K562 (cell line): ENCODE results near the gene ZNF74. TPM values are rescaled to one million over a fixed set of nuclear protein-coding genes. Genes with fewer than 3 reads are reported as not detected.
A peak's percentile ranks its signal among the peaks of the same experiment; 100 is the strongest.

Experiments used
- ATF4 ChIP-seq: fragments of 450-650 bp; formaldehyde crosslinking; IDR thresholded peaks from 2 replicates; pipeline ENCODE4 v1.4.0; 2022; ENCODE audit warnings: mild to moderate bottlenecking, moderate library complexity
- BRD9 ChIP-seq: fragments of 450-650 bp; IDR thresholded peaks from 2 replicates; pipeline ENCODE4 v1.6.1; 2018; ENCODE audit warnings: low read depth; ENCODE audit not compliant: partially characterized antibody
- CAMTA2 ChIP-seq: fragments of 250-450 bp; sonication (Bioruptor Pico); conservative IDR thresholded peaks from 2 replicates; pipeline ENCODE4 v1.5.1; 2022
- CBFB ChIP-seq: sonication (generic); formaldehyde crosslinking; IDR thresholded peaks from 2 replicates; pipeline ENCODE4 v1.4.0; 2020; ENCODE audit warnings: mild to moderate bottlenecking, missing genetic modification reagents
- ID3 ChIP-seq, 2 experiments: fragments of 250-450 bp in 1 of 2; fragments of 450-650 bp in 1 of 2; sonication (Bioruptor Pico) in 1 of 2; IDR thresholded peaks; 2 replicates each; pipeline versions ENCODE4 v1.6.1 to v1.8.0; 2016 to 2021; ENCODE audit warnings: mild to moderate bottlenecking in 2 of 2, moderate library complexity in 2 of 2, missing compliant biosample characterization in 1 of 2, missing genetic modification characterization in 1 of 2
- MECOM ChIP-seq: fragments of 250-450 bp; sonication (Bioruptor Pico); IDR thresholded peaks from 2 replicates; pipeline ENCODE4 v1.8.0; 2022; ENCODE audit warnings: inconsistent platforms
- NR3C1 ChIP-seq: sonication (generic); formaldehyde crosslinking; IDR thresholded peaks from 2 replicates; pipeline ENCODE4 v1.8.1; 2022; ENCODE audit warnings: missing genetic modification reagents
- NUFIP1 ChIP-seq: fragments of 450-650 bp; IDR thresholded peaks from 2 replicates; pipeline ENCODE4 v1.6.1; 2018; ENCODE audit not compliant: partially characterized antibody
- PKNOX1 ChIP-seq: fragments of 450-650 bp; IDR thresholded peaks from 2 replicates; pipeline ENCODE4 v1.6.1; 2016
- RBBP5 ChIP-seq: fragments of 200-600 bp; sonication (generic); IDR thresholded peaks from 2 replicates; pipeline ENCODE4 v1.6.1; 2012; ENCODE audit warnings: borderline replicate concordance, mild to moderate bottlenecking, low read length, control low read depth, inconsistent platforms; ENCODE audit not compliant: insufficient read depth, poor library complexity, severe bottlenecking
- RBM14 ChIP-seq: fragments of 200-400 bp; formaldehyde crosslinking; IDR thresholded peaks from 2 replicates; pipeline ENCODE4 v1.6.1; 2018; ENCODE audit warnings: low read depth, mild to moderate bottlenecking, low read length, moderate library complexity, borderline replicate concordance; ENCODE audit not compliant: insufficient read depth
- SETDB1 ChIP-seq: IDR thresholded peaks from one replicate; pipeline ENCODE4 v1.6.1; 2012; ENCODE audit warnings: low read length, control low read depth, inconsistent platforms
- ZNF12 ChIP-seq: sonication (generic); formaldehyde crosslinking; IDR thresholded peaks from 2 replicates; pipeline ENCODE4 v1.4.0; 2020; ENCODE audit warnings: mild to moderate bottlenecking, missing genetic modification reagents
- ZNF431 ChIP-seq: sonication (generic); formaldehyde crosslinking; IDR thresholded peaks from 2 replicates; pipeline ENCODE4 v1.8.0; 2022; ENCODE audit warnings: mild to moderate bottlenecking, missing genetic modification reagents
- ZNF644 ChIP-seq: fragments of 200-800 bp; sonication (Bioruptor generic); IDR thresholded peaks from 2 replicates; pipeline ENCODE4 v1.6.1; 2016; ENCODE audit warnings: low read depth, missing genetic modification characterization, missing compliant biosample characterization
- polyA plus RNA-seq, 8 experiments: library from polyadenylated mRNA; depleted of rRNA in 4 of 8; stranded (reverse) in 5 of 8; unstranded in 3 of 8; fragments of >200 nt; fragmentation: Nextera tagmentation in 2 of 8; fragmentation: Illumina TruSeq in 1 of 8; extraction: Ambion mirVana in 2 of 8; extraction: Trizol in 1 of 8; gene quantifications; 2 replicates each; pipeline versions ENCODE4 v1.2.1 to v1.2.3, GENCODE V29; 2011 to 2014; ENCODE audit warnings: inconsistent platforms in 1 of 8, missing spikeins in 1 of 8
- total RNA-seq, 7 experiments: library from RNA; depleted of rRNA in 6 of 7; stranded (reverse); fragments of >200 nt in 6 of 7; fragmentation: Illumina TruSeq in 2 of 7; extraction: Trizol in 2 of 7; gene quantifications; 2 replicates each; pipeline versions ENCODE4 v1.2.1 to v1.2.3, GENCODE V29; 2011 to 2021; ENCODE audit warnings: low replicate concordance in 1 of 7
- TF ChIP-seq, protein P1 (sequence below): fragments of 450-650 bp; formaldehyde crosslinking; IDR thresholded peaks from 2 replicates; pipeline ENCODE4 v1.4.0; 2020; ENCODE audit warnings: mild to moderate bottlenecking, moderate library complexity
- TF ChIP-seq, protein P2 (sequence below), 3 experiments: fragments of 200-800 bp in 1 of 3; sonication (Bioruptor generic) in 1 of 3; sonication (generic) in 1 of 3; formaldehyde crosslinking in 1 of 3; IDR thresholded peaks; 2 replicates each; pipeline versions ENCODE4 v1.6.1 to v1.8.0; 2016 to 2022; ENCODE audit warnings: mild to moderate bottlenecking in 2 of 3, missing compliant biosample characterization in 2 of 3, missing genetic modification characterization in 2 of 3, missing genetic modification reagents in 1 of 3
- TF ChIP-seq, protein P3 (sequence below): sonication (generic); formaldehyde crosslinking; IDR thresholded peaks from 2 replicates; pipeline ENCODE4 v1.9.0; 2022; ENCODE audit warnings: mild to moderate bottlenecking, missing genetic modification reagents
- TF ChIP-seq, protein P4 (sequence below): fragments of 250-450 bp; sonication (Bioruptor Pico); IDR thresholded peaks from 2 replicates; pipeline ENCODE4 v1.8.0; 2022; ENCODE audit warnings: inconsistent platforms, mild to moderate bottlenecking, moderate library complexity, borderline replicate concordance

ZNF74 gene
- total and polyA plus RNA-seq, 9 of the 15 experiments (the other 6 are each of a cell fraction or from before 2014, with no cell fraction given) = 2.4 to 53.5 (median 31.5) TPM

- TF ChIP-seq, protein P1, sequence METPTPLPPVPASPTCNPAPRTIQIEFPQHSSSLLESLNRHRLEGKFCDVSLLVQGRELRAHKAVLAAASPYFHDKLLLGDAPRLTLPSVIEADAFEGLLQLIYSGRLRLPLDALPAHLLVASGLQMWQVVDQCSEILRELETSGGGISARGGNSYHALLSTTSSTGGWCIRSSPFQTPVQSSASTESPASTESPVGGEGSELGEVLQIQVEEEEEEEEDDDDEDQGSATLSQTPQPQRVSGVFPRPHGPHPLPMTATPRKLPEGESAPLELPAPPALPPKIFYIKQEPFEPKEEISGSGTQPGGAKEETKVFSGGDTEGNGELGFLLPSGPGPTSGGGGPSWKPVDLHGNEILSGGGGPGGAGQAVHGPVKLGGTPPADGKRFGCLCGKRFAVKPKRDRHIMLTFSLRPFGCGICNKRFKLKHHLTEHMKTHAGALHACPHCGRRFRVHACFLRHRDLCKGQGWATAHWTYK (CRISPR knock-in tag) = no peak
- TF ChIP-seq CAMTA2 = no peak
- TF ChIP-seq SETDB1 = peak; percentile 72
- no peak for TF ChIP-seq ZNF431 (CRISPR knock-in tag)
- TF ChIP-seq RBM14 = no peak
- 0 out of 2 replicates have a peak, but pooled peaks have one; percentile 5 for TF ChIP-seq CBFB (CRISPR knock-in tag)
- no peak for TF ChIP-seq ATF4 (CRISPR knock-in tag)
- TF ChIP-seq BRD9 = no peak
- no peak for TF ChIP-seq ZNF12 (CRISPR knock-in tag)
- TF ChIP-seq NR3C1 = peak; percentile 61
- TF ChIP-seq ID3 (CRISPR knock-in tag; IDR thresholded peaks at IDR 0.05) = no peak
- no peak for TF ChIP-seq ID3 (tag; IDR thresholded peaks at IDR 0.05)
- TF ChIP-seq, protein P2, sequence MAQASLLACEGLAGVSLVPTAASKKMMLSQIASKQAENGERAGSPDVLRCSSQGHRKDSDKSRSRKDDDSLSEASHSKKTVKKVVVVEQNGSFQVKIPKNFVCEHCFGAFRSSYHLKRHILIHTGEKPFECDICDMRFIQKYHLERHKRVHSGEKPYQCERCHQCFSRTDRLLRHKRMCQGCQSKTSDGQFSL (CRISPR knock-in tag; IDR thresholded peaks at IDR 0.05) = no peak
- TF ChIP-seq, protein P2 (tag; IDR thresholded peaks at IDR 0.05) = no peak
- no peak for TF ChIP-seq NUFIP1
- TF ChIP-seq, protein P3, sequence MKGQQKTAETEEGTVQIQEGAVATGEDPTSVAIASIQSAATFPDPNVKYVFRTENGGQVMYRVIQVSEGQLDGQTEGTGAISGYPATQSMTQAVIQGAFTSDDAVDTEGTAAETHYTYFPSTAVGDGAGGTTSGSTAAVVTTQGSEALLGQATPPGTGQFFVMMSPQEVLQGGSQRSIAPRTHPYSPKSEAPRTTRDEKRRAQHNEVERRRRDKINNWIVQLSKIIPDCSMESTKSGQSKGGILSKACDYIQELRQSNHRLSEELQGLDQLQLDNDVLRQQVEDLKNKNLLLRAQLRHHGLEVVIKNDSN (CRISPR knock-in tag) = peak; percentile 51
- no peak for TF ChIP-seq PKNOX1
- TF ChIP-seq ZNF644 (tag) = no peak
- TF ChIP-seq MECOM (CRISPR knock-in tag) = no peak
- peak; percentile 23 for TF ChIP-seq RBBP5
- TF ChIP-seq, protein P4, sequence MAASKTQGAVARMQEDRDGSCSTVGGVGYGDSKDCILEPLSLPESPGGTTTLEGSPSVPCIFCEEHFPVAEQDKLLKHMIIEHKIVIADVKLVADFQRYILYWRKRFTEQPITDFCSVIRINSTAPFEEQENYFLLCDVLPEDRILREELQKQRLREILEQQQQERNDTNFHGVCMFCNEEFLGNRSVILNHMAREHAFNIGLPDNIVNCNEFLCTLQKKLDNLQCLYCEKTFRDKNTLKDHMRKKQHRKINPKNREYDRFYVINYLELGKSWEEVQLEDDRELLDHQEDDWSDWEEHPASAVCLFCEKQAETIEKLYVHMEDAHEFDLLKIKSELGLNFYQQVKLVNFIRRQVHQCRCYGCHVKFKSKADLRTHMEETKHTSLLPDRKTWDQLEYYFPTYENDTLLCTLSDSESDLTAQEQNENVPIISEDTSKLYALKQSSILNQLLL (CRISPR knock-in tag) = 0 out of 2 replicates have a peak, but pooled peaks have one; percentile 28
Observed at GRCh38 chr22:20457506-20458240, 63.7 kb downstream of the ZNF74 start (continued).
